NCI-H2081 treated with DMSO at 0.1 percent for 48 hours (cell line): ENCODE measurements around the gene ZMYND11.
"Not testable (repeated sequence)": the region's sequence is repeated elsewhere in the genome, so short reads cannot be mapped to it uniquely, and the experiment has no call there.

Experiments
- DNase-seq: peaks from one replicate; lab custom pipeline; 2025; lab: John Stamatoyannopoulos, UW

Gene ZMYND11

DNA sequence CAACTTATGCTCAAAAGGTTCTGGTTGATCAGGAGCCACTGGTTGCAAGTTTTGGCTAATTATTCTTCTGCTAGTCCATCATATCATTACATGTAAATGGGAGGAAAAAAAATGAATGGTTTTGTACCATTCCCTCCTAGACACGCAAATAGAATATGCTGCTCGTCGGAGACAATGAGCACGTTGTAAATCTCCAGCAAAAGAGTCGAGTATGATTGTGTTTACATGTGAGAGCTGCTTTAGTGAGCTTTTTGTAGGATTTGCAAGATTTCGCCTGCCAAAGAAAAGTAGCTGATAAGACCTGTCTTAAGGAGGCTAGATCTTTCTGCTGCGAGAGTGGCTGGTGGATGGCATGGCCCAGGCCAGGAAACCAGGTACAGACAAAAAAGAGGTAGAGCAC is 109.0 kb downstream of the ZMYND11 start:
- DNase-seq: no peak

DNA sequence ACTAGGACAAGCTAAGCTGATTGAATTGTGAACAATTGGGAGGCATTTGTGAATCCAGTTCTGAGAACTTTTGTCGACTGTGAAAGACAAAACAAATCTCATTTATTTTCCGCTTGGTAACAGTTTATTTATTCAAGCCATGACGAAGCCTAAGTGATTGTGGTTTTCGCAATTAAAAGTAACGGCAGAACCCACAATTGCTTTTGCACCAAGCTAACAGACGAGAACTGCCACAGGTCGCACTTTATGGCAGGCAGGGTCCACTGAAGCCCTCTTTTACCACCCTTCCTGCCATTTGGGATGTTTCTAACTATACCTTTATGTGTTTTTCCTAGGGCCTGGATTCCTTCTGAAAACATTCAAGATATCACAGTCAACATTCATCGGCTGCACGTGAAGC is 111.2 kb downstream of the ZMYND11 start:
- DNase-seq: no peak

DNA sequence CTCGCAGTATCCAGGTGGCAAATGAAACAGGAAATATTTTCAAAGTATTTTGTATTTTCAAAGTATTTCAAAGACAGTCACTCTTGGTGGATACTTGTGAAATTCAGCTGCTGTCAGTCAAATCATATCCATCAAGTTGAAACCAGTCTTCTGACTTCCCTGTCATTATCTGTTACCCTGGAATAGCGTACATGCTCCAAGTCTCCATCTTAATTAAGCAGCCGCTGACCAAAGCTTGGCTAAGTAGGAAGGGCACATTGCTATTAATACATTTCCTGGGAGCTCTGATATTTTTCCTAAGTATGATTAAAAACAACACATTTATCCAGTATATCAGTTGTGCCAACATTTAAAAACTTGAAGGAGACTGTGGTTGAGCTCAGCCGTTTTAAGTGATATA is 112.2 kb downstream of the ZMYND11 start:
- no peak for DNase-seq

DNA sequence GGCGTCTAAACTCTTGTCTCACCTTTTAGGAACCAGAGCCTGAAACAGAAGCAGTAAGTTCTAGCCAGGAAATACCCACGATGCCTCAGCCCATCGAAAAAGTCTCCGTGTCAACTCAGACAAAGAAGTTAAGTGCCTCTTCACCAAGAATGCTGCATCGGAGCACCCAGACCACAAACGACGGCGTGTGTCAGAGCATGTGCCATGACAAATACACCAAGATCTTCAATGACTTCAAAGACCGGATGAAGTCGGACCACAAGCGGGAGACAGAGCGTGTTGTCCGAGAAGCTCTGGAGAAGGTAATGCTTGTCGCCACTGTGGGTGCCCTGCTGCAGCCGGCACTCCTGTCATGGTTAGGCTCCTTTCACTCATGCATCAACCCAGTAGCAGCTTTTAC is 113.1 kb downstream of the ZMYND11 start:
- no peak for DNase-seq

DNA sequence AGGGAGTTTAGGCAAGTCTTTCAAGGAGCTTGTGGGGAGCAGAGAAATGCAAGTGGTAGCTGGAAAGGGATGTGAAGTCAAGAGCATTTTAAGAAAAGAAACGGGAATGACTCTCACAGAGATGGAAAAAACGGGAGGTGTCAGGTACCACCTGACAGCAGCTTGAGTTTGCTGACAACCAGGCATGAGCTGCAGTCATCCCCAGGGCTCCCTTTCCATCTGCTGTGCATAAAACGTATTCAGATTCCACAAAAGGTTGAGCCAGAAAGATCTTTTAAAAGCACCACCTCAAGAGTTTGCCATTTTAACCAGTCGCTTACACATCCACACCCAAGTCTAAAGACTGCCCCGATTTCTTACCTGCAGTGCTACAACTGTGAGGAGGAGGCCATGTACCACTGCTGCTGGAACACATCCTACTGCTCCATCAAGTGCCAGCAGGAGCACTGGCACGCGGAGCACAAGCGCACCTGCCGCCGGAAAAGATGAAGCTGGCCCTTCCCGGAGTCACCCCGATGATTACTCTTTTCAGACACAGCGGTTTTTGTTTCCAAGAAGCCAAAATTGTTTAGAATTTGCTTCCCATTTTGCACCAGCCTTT is 116.8 kb downstream of the ZMYND11 start:
- no peak for DNase-seq

DNA sequence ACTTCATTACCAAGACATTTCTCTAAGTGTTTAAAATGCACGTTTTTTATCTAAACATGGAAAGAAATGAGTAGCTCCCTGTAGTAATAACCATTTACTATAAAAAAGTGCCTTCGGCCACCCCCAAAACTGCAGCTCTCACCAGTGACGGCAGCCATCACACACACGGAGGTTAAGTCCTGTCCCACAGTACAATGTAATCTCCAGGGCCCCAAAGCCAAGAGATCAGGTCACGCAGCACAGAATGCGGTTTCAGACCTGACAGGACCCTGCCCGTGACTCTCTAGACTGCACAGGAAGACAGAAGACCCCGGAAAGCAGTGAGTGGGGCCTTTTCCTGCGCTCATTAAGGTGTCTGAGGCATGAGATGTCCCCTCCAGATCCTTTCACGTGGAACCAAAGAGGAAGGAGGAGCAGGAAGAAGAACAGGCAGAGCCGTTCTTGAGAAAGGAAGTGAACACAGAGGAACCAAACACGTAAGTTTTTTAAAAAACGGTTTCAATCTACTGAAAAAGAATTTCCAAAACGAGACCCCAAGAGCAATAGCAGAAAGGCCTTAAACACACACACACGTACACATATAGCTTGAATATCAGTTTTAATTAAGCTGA is 125.7 kb downstream of the ZMYND11 start:
- no peak for DNase-seq

DNA sequence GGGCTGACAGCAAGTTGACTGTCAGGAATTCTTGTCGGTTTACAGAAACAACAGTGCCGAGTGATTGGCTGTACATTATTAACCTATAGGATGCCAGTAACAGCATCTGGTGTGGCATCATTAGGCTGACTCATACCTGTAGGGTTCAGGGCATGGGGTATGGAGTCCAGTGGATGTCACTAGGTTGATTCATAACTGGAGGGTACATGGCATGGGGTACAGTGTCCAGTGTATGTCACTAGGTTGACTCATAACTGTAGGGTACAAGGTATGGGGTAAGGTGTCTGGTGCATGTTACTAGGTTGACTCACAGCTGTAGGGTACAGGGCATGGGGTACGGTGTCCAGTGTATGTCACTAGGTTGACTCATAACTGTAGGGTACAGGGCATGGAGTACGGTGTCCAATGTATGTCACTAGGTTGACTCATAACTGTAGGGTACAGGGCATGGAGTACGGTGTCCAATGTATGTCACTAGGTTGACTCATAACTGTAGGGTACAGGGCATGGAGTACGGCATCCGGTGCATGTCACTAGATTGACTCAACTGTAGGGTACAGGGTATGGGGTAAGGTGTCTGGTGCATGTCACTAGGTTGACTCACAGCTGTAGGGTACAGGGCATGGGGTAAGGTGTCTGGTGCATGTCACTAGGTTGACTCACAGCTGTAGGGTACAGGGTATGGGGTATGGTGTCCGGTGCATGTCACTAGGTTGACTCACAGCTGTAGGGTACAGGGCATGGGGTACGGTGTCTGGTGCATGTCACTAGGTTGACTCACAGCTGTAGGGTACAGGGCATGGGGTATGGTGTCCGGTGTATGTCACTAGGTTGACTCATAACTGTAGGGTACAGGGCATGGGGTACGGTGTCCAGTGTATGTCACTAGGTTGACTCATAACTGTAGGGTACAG is 129.2 kb downstream of the ZMYND11 start:
- DNase-seq: not testable (repeated sequence)

DNA sequence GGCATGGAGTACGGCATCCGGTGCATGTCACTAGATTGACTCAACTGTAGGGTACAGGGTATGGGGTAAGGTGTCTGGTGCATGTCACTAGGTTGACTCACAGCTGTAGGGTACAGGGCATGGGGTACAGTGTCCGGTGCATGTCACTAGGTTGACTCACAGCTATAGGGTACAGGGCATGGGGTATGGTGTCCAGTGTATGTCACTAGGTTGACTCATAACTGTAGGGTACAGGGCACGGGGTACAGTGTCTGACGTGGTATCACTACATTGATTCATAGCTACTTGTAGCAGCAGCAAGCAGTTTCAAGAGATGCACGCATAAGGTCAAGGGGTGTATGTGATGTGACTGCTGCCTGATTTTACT is 129.8 kb downstream of the ZMYND11 start:
- not testable (repeated sequence) for DNase-seq

DNA sequence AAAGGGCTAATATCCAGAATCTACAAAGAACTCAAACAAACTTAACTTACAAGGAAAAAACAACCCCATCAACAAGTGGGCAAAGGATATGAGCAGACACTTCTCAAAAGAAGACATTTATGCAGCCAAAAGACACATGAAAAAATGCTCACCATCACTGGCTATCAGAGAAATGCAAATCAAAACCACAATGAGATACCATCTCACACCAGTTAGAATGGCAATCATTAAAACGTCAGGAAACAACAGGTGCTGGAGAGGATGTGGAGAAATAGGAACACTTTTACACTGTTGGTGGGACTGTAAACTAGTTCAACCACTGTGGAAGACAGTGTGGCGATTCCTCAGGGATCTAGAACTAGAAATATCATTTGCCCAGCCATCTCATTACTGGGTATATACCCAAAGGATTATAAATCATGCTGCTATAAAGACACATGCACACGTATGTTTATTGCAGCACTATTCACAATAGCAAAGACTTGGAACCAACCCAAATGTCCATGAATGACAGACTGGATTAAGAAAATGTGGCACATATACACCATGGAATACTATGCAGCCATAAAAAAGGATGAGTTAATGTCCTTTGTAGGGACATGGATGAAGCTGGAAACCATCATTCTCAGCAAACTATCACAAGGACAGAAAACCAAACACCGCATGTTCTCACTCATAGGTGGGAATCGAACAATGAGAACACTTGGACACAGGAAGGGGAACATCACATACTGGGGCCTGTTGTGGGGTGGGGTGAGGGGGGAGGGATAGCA is 130.7 kb downstream of the ZMYND11 start:
- not testable (repeated sequence) for DNase-seq

DNA sequence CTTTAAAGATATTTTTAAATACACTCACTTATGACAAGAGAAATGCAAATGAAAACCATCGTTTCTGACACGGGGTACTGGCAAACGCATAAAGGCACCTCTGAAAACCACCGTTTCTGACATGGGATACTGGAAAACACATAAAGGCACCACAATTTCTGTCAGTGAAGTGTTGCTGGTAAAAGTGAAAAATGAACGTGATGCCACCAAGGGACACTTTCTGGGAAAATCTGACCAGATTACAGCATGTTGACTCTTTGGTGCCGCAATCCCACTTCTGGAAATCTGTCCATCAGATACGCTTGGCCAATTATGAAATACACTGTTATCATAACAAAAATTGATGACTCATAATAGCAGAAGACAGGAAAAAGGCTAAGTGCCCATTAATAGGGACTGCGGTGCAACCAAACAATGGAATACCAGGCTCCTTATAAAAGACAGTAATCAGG is 131.7 kb downstream of the ZMYND11 start:
- DNase-seq: no peak

DNA sequence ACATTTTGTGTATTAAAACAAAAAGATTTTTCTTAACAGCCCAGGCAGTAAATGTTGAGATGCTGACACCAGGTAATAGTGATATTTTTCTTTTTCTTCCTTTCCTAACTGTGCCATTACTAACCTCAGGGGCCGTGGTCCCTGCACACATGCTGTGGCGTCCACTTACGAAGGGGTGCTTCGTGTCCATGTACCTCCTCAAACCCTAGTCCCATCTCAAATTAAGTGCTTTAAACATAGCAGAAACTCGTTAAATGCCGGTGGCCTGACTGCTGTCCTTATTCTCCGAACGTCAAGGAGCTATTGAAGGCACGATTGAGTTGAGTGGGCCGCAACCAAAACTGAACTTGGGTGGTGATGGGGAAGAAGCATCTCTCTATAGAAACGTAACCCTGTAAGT is 132.4 kb downstream of the ZMYND11 start:
- DNase-seq: no peak

DNA sequence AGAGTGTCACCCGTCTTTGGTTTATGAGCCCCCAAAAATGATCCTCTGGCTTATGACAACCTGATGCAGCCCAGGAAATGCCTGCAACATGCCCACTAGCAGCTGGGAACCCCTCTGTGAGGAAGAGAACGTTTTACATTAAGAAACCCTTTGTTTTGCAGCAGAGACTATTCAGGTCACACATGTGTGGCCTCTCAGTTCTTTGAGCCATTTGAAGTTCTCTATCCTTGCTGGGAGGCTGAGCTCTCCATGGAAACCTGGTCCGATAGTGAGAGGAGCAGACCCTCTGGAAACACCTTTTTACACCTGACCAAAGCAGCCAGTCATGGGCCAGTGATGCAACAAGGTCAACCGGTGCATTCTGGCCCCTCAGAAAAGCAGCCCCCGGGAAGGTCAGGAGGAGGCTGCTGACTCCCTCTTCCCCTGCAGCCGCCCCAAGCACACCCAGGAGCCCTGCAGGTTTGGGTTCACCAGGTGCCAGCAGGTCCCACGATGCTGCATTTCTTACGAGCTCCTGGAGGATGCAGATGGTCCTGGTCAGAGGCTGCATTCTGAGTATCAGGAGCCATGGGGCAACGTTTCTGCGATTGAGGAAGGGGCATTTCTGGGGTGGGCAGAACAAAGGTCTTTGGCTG is 134.3 kb downstream of the ZMYND11 start:
- no peak for DNase-seq

DNA sequence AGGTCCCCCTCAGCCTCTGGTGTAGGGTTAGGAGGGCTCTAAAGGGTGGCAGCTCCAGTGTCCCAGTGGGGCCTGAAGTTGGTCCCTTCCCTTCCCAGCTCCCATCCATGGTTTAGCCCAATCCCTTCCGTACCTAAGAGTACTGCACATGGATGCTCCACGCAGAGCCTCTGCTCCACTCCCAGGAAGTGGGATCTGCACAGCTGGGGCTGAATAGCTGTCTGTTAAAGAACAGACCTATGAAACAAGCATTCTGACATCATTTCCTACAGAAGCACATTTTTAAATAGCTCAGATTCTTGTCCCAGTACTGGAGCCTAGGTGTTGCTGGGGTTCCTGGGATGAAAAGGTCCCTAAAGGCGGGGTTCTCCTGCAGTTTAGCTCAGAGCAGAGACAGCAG is 135.9 kb downstream of the ZMYND11 start:
- no peak for DNase-seq

DNA sequence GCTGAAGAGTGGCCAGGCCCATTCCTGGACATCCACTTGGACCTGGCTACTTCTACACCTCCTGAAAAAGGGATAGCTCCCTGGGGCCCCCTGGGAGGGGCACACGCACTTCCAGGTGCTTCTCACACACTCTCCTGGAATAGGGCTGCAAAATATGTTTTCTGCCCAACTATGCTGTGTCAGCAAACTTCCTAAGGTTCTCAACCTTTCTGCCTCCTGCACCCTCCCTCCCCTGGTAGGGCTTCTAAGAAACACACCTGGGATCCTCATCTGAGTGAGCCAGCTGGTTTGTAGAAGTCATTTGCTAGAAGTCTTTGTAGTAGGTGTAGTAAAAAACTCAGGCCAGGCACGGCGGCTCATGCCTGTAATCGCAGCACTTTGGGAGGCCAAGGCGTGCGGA is 136.5 kb downstream of the ZMYND11 start:
- no peak for DNase-seq

DNA sequence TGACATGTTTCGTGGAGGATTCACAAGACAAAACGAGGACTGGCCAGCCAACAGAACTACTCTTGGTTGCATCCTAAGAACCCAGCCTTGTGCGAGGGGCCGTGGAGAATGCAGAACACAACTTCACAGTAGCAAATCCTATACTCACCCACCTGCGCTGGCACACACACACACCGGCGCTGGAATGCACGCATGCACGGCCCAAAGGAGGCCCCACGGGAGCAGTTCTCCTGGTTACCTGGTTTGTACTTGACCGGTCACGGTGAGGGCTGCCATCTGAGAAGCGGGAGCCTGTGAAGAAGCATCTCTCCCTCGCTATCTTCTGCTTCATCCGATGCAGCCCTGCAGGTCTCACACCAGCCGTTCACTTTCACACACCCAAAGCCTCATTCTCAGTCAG is 137.8 kb downstream of the ZMYND11 start:
- DNase-seq: no peak

DNA sequence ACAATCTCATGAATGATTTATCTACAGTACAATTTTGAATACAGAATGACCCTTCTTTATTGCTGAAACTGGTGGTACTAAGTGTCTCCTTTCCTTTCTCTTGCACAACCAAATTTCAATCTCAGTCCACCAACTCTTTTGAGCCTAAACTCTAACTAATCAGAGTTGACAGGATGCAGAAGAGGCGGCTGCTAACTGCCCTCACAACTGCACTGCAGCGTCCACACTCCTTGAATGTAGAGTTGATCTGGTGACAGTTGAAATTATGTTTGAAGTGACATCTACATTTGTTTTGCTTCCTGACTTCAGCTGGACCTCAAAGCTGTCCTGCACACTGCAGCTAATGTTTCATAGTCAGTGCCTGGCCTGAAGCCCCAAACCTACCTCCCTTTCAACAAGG is 139.6 kb downstream of the ZMYND11 start:
- DNase-seq: no peak

DNA sequence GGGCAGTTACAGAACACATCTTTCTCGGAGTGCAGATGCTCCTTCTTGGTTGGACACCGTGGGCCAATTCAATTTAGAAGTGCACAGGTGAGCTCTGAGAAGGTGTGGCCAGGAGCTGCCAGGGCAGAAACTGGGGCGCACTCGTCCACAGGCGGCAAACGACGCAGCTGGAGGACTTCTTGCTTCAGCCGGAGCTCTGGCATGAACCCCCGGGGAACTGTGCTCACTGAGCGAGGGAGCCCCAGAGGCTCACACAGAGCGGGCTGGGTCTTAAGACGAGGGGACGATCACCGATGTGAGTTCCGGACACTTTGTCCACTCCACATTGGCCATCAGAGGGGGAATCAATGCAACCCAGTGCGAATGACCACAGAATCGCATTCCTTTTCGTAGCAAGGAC is 140.4 kb downstream of the ZMYND11 start:
- DNase-seq: no peak

DNA sequence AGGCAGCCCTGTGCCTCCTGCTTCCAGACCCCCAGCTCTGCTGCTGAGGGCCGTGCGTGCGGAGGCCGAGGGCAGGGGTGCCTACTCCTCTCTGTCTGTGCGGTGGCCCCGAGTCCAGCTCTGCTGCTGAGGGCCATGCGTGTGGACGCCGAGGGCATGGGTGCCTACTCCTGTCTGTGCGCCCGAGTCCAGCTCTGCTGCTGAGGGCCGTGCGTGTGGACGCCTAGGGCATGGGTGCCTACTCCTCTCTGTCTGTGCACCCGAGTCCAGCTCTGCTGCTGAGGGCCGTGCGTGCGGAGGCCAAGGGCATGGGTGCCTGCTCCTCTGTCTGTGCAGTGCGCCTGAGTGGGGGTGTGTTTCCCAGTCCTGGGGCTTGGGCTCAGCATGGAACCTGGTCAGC is 142.7 kb downstream of the ZMYND11 start:
- no peak for DNase-seq

DNA sequence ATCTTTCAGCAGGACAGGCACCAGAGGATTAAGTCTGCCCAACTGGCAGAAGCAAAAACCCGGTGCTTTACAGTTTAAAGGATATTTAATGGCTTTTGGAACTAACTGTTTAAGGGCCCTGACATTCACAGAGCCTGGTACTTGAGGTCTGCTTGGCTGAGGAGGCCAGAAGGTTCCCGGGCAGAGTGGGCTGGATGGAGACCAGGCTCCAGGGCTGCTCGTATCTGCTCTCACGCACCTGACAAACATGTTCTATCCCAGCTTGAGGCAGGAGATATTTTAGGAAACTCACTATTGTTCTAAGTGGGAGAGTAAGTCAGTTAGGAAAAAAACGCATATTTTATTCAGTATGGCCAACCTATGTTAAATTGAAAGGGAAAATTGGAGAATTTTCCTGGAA is 143.5 kb downstream of the ZMYND11 start:
- no peak for DNase-seq

DNA sequence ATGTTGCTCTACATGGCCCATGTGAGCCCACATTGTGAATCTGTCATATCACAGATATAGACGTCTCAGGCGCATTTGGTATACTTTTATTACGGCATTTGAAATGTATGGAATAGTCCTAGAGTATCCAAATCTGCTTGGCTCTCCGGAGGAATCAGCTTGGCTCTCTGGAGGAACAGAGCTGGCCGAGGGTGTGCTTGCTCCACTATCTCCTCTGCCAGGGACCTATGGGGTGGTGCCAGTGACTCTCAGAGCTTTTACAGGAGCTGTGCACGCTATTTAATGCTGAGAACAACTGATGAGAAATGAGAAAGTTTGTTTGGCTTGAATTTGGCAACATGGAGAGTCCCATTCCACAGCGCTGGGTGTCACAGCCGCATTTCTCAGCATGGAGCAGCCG is 144.0 kb downstream of the ZMYND11 start:
- no peak for DNase-seq

DNA sequence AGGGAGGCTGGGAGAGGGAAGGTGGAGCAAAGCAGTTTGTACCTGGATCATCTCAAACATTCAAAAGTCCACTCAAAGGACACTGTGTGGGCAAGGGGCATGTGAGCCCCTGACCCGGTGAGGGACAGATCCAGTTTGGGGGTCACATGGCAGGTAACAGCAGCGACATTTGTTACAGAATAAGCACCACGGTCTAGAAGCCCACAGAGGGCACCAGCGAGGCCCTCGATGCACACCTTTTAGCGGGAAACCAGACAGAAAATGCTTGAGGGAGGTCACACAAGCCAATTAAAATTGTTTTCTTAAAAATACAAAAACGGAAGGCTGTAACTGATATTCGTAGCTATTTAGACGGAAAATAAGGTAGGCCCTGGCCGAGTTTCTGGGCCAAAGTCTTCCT is 144.4 kb downstream of the ZMYND11 start:
- no peak for DNase-seq
